K562 (cell line): ENCODE results near the gene IL12RB2. TPM values are rescaled to one million over a fixed set of nuclear protein-coding genes. Genes with fewer than 3 reads are reported as not detected.
A peak's percentile ranks its signal among the peaks of the same experiment; 100 is the strongest.

Experiments
- DPF2 ChIP-seq: fragments of 450-650 bp; IDR thresholded peaks from 2 replicates; pipeline ENCODE4 v1.6.1; 2016
- EGR1 ChIP-seq: fragments of 450-650 bp; conservative IDR thresholded peaks from 2 replicates; pipeline ENCODE4 v1.6.1; 2017; ENCODE audit warnings: mild to moderate bottlenecking
- MAZ ChIP-seq, 2 experiments: fragments of 450-650 bp in 1 of 2; sonication (generic) in 1 of 2; formaldehyde crosslinking; IDR thresholded peaks in 1 of 2; conservative IDR thresholded peaks in 1 of 2; 2 replicates each; pipeline versions ENCODE4 v1.4.0 to v1.5.0; 2020; ENCODE audit warnings: mild to moderate bottlenecking in 1 of 2, missing genetic modification reagents in 1 of 2
- SIN3A ChIP-seq, 2 experiments: fragments of 150-350 bp in 1 of 2; IDR thresholded peaks; 2 replicates each; pipeline ENCODE4 v1.6.1; 2011 to 2016; ENCODE audit warnings: borderline replicate concordance in 2 of 2, low read depth in 2 of 2, low read length in 2 of 2, mild to moderate bottlenecking in 2 of 2, moderate library complexity in 2 of 2; ENCODE audit not compliant: control insufficient read depth in 1 of 2
- SRSF1 ChIP-seq: fragments of 200-400 bp; formaldehyde crosslinking; IDR thresholded peaks from 2 replicates; pipeline ENCODE4 v1.6.1; 2017; ENCODE audit warnings: mild to moderate bottlenecking, low read depth, low read length, moderate library complexity
- STAG1 ChIP-seq: sonication (generic); formaldehyde crosslinking; IDR thresholded peaks from 2 replicates; pipeline ENCODE4 v1.5.0; 2020; ENCODE audit warnings: missing genetic modification reagents, borderline replicate concordance
- ZC3H4 ChIP-seq: sonication (generic); formaldehyde crosslinking; IDR thresholded peaks from 2 replicates; pipeline ENCODE4 v1.9.0; 2021; ENCODE audit warnings: missing genetic modification reagents, borderline replicate concordance
- ZNF232 ChIP-seq: sonication (generic); formaldehyde crosslinking; IDR thresholded peaks from 2 replicates; pipeline ENCODE4 v1.8.0; 2022; ENCODE audit warnings: mild to moderate bottlenecking, missing genetic modification reagents
- ZNF589 ChIP-seq: fragments of 200-800 bp; sonication (Bioruptor generic); IDR thresholded peaks from 2 replicates; pipeline ENCODE4 v1.6.1; 2016; ENCODE audit warnings: low read depth, missing genetic modification characterization, missing compliant biosample characterization
- ZNF766 ChIP-seq: fragments of 200-800 bp; sonication (Bioruptor generic); conservative IDR thresholded peaks from 2 replicates; pipeline ENCODE4 v1.6.1; 2016; ENCODE audit warnings: missing genetic modification characterization, missing compliant biosample characterization
- polyA plus RNA-seq, 8 experiments: library from polyadenylated mRNA; depleted of rRNA in 4 of 8; stranded (reverse) in 5 of 8; unstranded in 3 of 8; fragments of >200 nt; fragmentation: Nextera tagmentation in 2 of 8; fragmentation: Illumina TruSeq in 1 of 8; extraction: Ambion mirVana in 2 of 8; extraction: Trizol in 1 of 8; gene quantifications; 2 replicates each; pipeline versions ENCODE4 v1.2.1 to v1.2.3, GENCODE V29; 2011 to 2014; ENCODE audit warnings: inconsistent platforms in 1 of 8, missing spikeins in 1 of 8
- total RNA-seq, 7 experiments: library from RNA; depleted of rRNA in 6 of 7; stranded (reverse); fragments of >200 nt in 6 of 7; fragmentation: Illumina TruSeq in 2 of 7; extraction: Trizol in 2 of 7; gene quantifications; 2 replicates each; pipeline versions ENCODE4 v1.2.1 to v1.2.3, GENCODE V29; 2011 to 2021; ENCODE audit warnings: low replicate concordance in 1 of 7
- TF ChIP-seq, protein P1 (sequence below): sonication (generic); formaldehyde crosslinking; IDR thresholded peaks from 2 replicates; pipeline ENCODE4 v1.8.0; 2022; ENCODE audit warnings: missing genetic modification reagents, mild to moderate bottlenecking, borderline replicate concordance
- TF ChIP-seq, protein P2 (sequence below): fragments of 200-800 bp; sonication (Bioruptor generic); IDR thresholded peaks from 2 replicates; pipeline ENCODE4 v1.6.1; 2017; ENCODE audit warnings: missing genetic modification characterization, missing compliant biosample characterization
- TF ChIP-seq, protein P3 (sequence below), 2 experiments: IDR thresholded peaks; 2 replicates each; pipeline ENCODE4 v1.6.1; 2011; ENCODE audit warnings: borderline replicate concordance in 1 of 2, control low read depth in 1 of 2, low read depth in 1 of 2, low read length in 1 of 2, mild to moderate bottlenecking in 1 of 2, mixed read lengths in 1 of 2, moderate library complexity in 1 of 2; ENCODE audit not compliant: insufficient read depth in 1 of 2, insufficient read length in 1 of 2, poor library complexity in 1 of 2, severe bottlenecking in 1 of 2; ENCODE audit errors: extremely low read depth in 1 of 2

Gene IL12RB2
- total and polyA plus RNA-seq, 9 of the 15 experiments (the other 6 are each of a cell fraction or from before 2014, with no cell fraction given), result 0.39 to 3.3 (median 1.9) TPM

DNA sequence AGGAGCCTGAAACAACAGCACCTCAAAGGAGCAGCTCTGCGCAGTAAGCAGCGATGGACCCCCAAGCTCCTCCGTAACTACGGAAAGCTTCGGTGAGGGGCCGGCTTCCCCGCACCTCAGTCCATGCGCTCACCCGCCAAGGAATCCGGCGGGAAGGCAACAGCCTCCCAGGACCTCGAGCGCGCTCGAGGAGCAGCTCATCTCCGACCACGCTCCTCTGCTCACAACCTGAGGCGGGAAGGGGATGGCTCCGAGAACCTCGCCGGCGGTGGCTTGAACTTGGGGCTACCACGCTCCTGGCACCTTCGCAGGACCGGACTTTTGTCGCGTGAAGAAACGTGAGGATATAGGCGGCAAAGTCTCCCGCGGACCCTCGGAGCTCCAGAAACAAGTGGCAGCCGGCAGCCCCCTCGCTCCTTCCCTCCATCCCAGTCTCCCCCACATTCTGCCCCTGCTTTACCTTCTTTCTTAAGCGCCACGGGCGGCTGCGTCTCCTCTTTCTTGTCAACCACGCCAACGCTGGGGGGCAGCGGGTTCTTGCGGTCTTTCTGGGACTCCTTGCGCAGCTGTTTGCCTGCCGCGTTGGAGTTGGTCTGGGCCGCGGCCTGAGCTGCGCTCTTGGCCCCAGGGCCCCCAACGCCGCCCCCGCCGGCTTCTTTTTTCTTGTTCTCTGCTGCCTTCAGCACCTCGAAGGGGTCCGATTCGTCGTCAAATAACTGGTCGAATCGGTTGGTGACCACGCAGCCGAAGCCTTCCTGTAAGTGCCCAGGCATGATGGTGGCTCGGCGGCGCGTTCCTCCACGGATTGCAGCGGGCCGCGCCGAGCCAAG, 122.1 kb downstream of the IL12RB2 start (continued):
- TF ChIP-seq, protein P1, sequence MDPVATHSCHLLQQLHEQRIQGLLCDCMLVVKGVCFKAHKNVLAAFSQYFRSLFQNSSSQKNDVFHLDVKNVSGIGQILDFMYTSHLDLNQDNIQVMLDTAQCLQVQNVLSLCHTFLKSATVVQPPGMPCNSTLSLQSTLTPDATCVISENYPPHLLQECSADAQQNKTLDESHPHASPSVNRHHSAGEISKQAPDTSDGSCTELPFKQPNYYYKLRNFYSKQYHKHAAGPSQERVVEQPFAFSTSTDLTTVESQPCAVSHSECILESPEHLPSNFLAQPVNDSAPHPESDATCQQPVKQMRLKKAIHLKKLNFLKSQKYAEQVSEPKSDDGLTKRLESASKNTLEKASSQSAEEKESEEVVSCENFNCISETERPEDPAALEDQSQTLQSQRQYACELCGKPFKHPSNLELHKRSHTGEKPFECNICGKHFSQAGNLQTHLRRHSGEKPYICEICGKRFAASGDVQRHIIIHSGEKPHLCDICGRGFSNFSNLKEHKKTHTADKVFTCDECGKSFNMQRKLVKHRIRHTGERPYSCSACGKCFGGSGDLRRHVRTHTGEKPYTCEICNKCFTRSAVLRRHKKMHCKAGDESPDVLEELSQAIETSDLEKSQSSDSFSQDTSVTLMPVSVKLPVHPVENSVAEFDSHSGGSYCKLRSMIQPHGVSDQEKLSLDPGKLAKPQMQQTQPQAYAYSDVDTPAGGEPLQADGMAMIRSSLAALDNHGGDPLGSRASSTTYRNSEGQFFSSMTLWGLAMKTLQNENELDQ (CRISPR knock-in tag), result 0 out of 2 replicates have a peak, but pooled peaks have one; percentile 31
- TF ChIP-seq EGR1, result peak; percentile 38; the same call in 1 of the 2 replicates
- TF ChIP-seq MAZ (CRISPR knock-in tag; conservative IDR thresholded peaks at IDR 0.05 in 1 of 2, IDR thresholded peaks at IDR 0.05 in 1 of 2), result peak in 1 of 2 experiments; percentile 15; a peak in 2 of 4 replicates
- TF ChIP-seq ZC3H4, result peak; percentile 37; the same call in 1 of the 2 replicates
- no peak for TF ChIP-seq ZNF589
- TF ChIP-seq ZNF232, result peak; percentile 28; the same call in 1 of the 2 replicates
- TF ChIP-seq DPF2, result no peak
- no peak for TF ChIP-seq ZNF766 (CRISPR knock-in tag)
- peak in 1 of 2 experiments; percentile 30; a peak in 1 of 4 replicates for TF ChIP-seq SIN3A (IDR thresholded peaks at IDR 0.05; ENCODE audit: borderline replicate concordance in 2 of 2, control insufficient read depth in 1 of 2, low read depth in 2 of 2, low read length in 2 of 2)
- no peak for TF ChIP-seq STAG1 (CRISPR knock-in tag)
- TF ChIP-seq, protein P2, sequence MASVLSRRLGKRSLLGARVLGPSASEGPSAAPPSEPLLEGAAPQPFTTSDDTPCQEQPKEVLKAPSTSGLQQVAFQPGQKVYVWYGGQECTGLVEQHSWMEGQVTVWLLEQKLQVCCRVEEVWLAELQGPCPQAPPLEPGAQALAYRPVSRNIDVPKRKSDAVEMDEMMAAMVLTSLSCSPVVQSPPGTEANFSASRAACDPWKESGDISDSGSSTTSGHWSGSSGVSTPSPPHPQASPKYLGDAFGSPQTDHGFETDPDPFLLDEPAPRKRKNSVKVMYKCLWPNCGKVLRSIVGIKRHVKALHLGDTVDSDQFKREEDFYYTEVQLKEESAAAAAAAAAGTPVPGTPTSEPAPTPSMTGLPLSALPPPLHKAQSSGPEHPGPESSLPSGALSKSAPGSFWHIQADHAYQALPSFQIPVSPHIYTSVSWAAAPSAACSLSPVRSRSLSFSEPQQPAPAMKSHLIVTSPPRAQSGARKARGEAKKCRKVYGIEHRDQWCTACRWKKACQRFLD, result peak; percentile 73; the same call in 1 of the 2 replicates
- TF ChIP-seq SRSF1, result peak; percentile 95
- TF ChIP-seq, protein P3, sequence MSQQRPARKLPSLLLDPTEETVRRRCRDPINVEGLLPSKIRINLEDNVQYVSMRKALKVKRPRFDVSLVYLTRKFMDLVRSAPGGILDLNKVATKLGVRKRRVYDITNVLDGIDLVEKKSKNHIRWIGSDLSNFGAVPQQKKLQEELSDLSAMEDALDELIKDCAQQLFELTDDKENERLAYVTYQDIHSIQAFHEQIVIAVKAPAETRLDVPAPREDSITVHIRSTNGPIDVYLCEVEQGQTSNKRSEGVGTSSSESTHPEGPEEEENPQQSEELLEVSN (IDR thresholded peaks at IDR 0.05; ENCODE audit: borderline replicate concordance in 1 of 2, extremely low read depth in 1 of 2, insufficient read depth in 1 of 2, insufficient read length in 1 of 2, low read depth in 1 of 2, low read length in 1 of 2, poor library complexity in 1 of 2, severe bottlenecking in 1 of 2), result peak; percentile 76 to 91
